ENCODE measurements around the gene KLF3. TPM values are rescaled to one million over a fixed set of nuclear protein-coding genes. Genes with fewer than 3 reads are reported as not detected.

The KLF3 gene
- total and polyA plus RNA-seq, 2 experiments from 2014 or later = 68.4 to 77.3 TPM

DNA sequence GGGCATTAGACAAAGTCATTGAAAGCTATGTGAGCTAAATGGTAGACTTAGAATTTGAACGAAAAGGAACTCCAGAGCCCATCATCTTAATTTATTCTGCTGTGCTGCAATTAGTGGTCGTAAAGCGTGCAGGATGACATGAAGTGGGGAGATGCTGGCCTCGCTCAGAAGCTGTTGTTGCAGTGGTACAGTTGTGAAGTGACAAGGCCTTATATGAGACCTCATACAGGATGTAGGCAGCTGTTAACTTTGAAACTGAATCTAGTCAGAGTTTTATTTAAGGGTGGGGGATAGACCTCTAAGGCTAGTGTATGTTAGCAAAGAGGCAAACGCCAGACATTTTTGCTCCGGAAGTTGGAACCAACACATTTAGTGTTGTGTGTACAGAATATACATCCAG lies 13.4 kb downstream of the KLF3 start:
- no peak overlapping the region for H3K4me2 ChIP-seq
- no peaks in the 10 kb centered on the region for H3K9me2 ChIP-seq (replicated peaks; ENCODE audit: insufficient read depth)
- no peaks in the 10 kb centered on the region for H3K36me3 ChIP-seq (replicated peaks; ENCODE audit: insufficient read depth, low read depth)
- no peak overlapping the region for H3K4me3 ChIP-seq
- peaks cover 89% of the 10 kb centered on the region for H3K79me2 ChIP-seq
- no peak for TF ChIP-seq EZH2phosphoT487 (IDR thresholded peaks at IDR 0.05; ENCODE audit: low read depth, severe bottlenecking, unreplicated experiment)
- no peak for TF ChIP-seq CTCF (IDR thresholded peaks at IDR 0.05; ENCODE audit: poor library complexity)
- no peak for TF ChIP-seq EZH2 (IDR thresholded peaks at IDR 0.05; ENCODE audit: borderline replicate concordance)
- H4K20me1 ChIP-seq (ENCODE audit: insufficient read depth, poor library complexity, severe bottlenecking) = peaks cover 72% of the 10 kb centered on the region
- H3K9me3 ChIP-seq (ENCODE audit: low read depth) = no peaks in the 10 kb centered on the region
- DNase-seq (ENCODE audit: low spot score) = no peak
- WGBS (ENCODE audit: low lambda C conversion rate, missing lambda C conversion rate) = 77% methylated on average over 6 of the region's 6 CpGs
- H3K4me1 ChIP-seq (ENCODE audit: insufficient read depth) = peaks cover 53% of the 10 kb centered on the region
- H3K27ac ChIP-seq = peak overlapping the region; percentile 10
- no peak overlapping the region for H2AFZ ChIP-seq
- no peaks in the 10 kb centered on the region for H3K27me3 ChIP-seq

- WGBS (ENCODE audit: low lambda C conversion rate, missing lambda C conversion rate) = 91% methylated on average over 5 of the region's 5 CpGs
- no peaks in the 10 kb centered on the region for H3K27me3 ChIP-seq
- H3K4me3 ChIP-seq = no peak overlapping the region
- no peaks in the 10 kb centered on the region for H3K9me2 ChIP-seq (replicated peaks; ENCODE audit: insufficient read depth)
- no peak overlapping the region for H3K27ac ChIP-seq
- H2AFZ ChIP-seq = no peak overlapping the region
- no peak for DNase-seq (ENCODE audit: low spot score)
- H3K79me2 ChIP-seq = peaks cover 91% of the 10 kb centered on the region
- peaks cover 71% of the 10 kb centered on the region for H4K20me1 ChIP-seq (ENCODE audit: insufficient read depth, poor library complexity, severe bottlenecking)
- H3K36me3 ChIP-seq (replicated peaks; ENCODE audit: insufficient read depth, low read depth) = no peaks in the 10 kb centered on the region
- no peaks in the 10 kb centered on the region for H3K9me3 ChIP-seq (ENCODE audit: low read depth)
- H3K4me2 ChIP-seq = no peak overlapping the region
- no peak for TF ChIP-seq CTCF (IDR thresholded peaks at IDR 0.05; ENCODE audit: poor library complexity)
- TF ChIP-seq EZH2phosphoT487 (IDR thresholded peaks at IDR 0.05; ENCODE audit: low read depth, severe bottlenecking, unreplicated experiment) = no peak
- no peak for TF ChIP-seq EZH2 (IDR thresholded peaks at IDR 0.05; ENCODE audit: borderline replicate concordance)
- peaks cover 52% of the 10 kb centered on the region for H3K4me1 ChIP-seq (ENCODE audit: insufficient read depth)
Observed at GRCh38 chr4:38678078-38678477, 14.1 kb downstream of the KLF3 start.

- no peak overlapping the region for H3K27ac ChIP-seq
- DNase-seq (ENCODE audit: low spot score) = no peak
- no peak overlapping the region for H2AFZ ChIP-seq
- WGBS (ENCODE audit: low lambda C conversion rate, missing lambda C conversion rate) = 86% methylated on average over 8 of the region's 8 CpGs
- no peaks in the 10 kb centered on the region for H3K9me2 ChIP-seq (replicated peaks; ENCODE audit: insufficient read depth)
- peaks cover 38% of the 10 kb centered on the region for H3K4me1 ChIP-seq (ENCODE audit: insufficient read depth)
- TF ChIP-seq CTCF (IDR thresholded peaks at IDR 0.05; ENCODE audit: poor library complexity) (no peak), EZH2 (IDR thresholded peaks at IDR 0.05; ENCODE audit: borderline replicate concordance) (no peak), EZH2phosphoT487 (IDR thresholded peaks at IDR 0.05; ENCODE audit: low read depth, severe bottlenecking, unreplicated experiment) (no peak)
- no peaks in the 10 kb centered on the region for H3K27me3 ChIP-seq
- peaks cover 98% of the 10 kb centered on the region for H3K79me2 ChIP-seq
- no peak overlapping the region for H3K4me3 ChIP-seq
- H3K9me3 ChIP-seq (ENCODE audit: low read depth) = no peaks in the 10 kb centered on the region
- no peak overlapping the region for H3K4me2 ChIP-seq
- peaks cover 87% of the 10 kb centered on the region for H4K20me1 ChIP-seq (ENCODE audit: insufficient read depth, poor library complexity, severe bottlenecking)
- H3K36me3 ChIP-seq (replicated peaks; ENCODE audit: insufficient read depth, low read depth) = no peaks in the 10 kb centered on the region
Observed at GRCh38 chr4:38679921-38680320, 15.9 kb downstream of the KLF3 start.

All from hepatocyte (in vitro differentiated cells).